Measurements from ENCODE around the gene LPXN. TPM values are rescaled to one million over a fixed set of nuclear protein-coding genes. Genes with fewer than 3 reads are reported as not detected.

The LPXN gene
- total RNA-seq, 1 experiment from 2014 or later = 2.1 TPM

DNA sequence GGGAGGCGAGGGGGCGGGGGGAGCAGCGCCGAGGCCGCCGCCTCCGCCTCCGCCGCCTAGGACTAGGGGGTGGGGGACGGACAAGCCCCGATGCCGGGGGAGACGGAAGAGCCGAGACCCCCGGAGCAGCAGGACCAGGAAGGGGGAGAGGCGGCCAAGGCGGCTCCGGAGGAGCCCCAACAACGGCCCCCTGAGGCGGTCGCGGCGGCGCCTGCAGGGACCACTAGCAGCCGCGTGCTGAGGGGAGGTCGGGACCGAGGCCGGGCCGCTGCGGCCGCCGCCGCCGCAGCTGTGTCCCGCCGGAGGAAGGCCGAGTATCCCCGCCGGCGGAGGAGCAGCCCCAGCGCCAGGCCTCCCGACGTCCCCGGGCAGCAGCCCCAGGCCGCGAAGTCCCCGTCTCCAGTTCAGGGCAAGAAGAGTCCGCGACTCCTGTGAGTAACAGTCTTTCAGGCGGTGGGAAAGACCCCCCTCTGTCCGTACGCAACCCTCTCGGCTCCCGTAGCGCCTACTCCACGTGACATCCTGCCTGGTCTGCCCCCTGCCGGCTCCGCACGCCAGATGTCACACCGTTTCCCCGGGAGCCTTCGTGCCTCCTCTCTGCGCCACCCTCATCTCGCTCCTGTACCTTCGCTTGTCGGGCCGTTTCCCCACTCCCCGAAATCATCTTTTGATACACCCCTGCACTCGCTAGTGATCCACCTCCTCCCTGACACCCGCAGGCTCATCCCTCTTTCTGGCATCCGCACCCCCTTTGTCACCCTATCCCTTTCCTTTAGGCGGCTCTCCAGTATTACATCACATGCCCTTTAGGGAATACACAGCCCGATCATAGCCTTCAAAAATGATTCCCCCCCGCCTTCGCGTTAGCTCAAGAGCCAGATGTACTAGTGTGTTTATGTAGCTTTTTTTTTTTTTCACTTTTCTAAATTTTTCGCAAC lies 3.8 kb upstream of the LPXN start (continued):
- TF ChIP-seq FOXP1 (CRISPR knock-in tag; IDR thresholded peaks at IDR 0.05; ENCODE audit: borderline replicate concordance) = peak; percentile 73; the same call in 1 of the 2 replicates
- TF ChIP-seq NFATC4 (CRISPR knock-in tag; IDR thresholded peaks at IDR 0.05) = 0 out of 2 replicates have a peak, but pooled peaks have one; percentile 52
- TF ChIP-seq, protein P1, sequence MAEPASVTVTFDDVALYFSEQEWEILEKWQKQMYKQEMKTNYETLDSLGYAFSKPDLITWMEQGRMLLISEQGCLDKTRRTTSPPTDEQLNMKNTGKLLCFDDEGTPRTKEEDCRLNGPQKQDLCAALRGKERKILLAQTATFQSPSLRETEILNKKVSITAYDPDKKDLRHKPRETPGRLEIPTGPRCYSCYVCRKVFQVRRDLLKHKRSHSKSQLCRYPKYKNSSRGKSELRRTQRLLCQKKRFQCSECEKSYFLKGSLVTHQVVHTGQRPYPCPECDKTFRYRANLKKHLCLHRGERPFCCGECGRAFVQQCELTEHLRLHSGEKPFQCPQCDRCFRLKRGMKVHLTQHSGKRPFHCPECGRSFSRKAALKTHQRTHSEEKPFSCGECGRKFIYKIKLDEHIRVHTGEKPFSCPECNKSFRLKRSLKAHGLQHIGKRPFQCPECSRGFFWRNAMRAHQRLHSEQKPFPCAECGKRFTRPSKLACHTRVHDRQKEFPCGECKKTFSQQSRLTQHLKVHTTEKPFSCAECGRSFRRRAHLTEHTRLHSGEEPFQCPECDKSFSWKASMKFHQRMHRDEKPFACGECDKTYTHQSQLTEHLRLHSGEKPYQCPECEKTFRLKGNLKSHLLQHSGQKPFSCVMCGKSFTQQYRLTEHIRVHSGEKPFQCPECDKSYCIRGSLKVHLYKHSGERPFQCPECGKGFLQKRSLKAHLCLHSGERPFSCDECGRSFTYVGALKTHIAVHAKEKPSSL (CRISPR knock-in tag; conservative IDR thresholded peaks at IDR 0.05) = no peak
- no peak for TF ChIP-seq ZNF138 (CRISPR knock-in tag; conservative IDR thresholded peaks at IDR 0.05)
- no peak; the same call in 1 of the 2 replicates for TF ChIP-seq ETV6 (CRISPR knock-in tag; IDR thresholded peaks at IDR 0.05)

DNA sequence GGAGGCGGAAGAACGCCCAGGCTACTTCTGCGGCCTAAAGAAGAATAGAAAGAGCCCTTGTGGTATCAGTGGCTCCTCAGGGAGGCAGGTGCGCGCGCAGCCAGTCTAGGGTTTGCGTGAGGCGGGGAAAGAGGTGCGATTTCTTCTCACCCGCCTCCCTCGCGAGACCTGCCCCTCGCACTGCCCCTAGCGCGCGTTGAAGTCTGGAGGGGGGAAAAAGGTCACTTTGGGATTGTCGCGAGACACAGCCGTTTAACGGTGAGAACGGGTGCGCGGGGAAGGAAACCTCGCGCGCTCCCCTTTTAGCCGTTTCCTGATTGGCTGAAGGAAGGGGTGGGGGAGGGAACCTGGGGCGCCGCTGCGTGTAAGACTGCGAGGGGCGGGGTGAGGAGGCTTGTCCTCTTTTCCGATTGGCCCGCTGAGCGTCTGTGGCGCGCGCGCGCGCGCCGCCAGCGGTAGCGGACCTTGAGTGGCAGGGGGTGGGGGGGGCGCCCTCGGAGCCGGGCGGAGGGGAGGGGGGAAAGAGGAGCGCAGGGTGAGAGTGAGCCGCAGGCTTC lies 3.1 kb upstream of the LPXN start, which contains the start of gene ZFP91:
TSS of gene ZFP91 (plus strand) at position 429 of the 557 bp plus-strand sequence. CDS start 219 bp downstream, outside the sequence.
- peak within 1 kb of the TSS; percentile 96 for H3K4me3 Mint-ChIP-seq
- peaks cover 2% of the 10 kb centered on the region; the same call in 1 of the 2 replicates for H3K36me3 Mint-ChIP-seq
- DNase-seq (ENCODE audit: low spot score) = peak; percentile 94
- H3K27me3 Mint-ChIP-seq (ENCODE audit: low read depth) = no peaks in the 10 kb centered on the region
- no peaks in the 10 kb centered on the region for H3K9me3 Mint-ChIP-seq
- POLR2A ChIA-PET = interaction anchor here (0.6 kb wide), 2 partner anchors 327 to 1121 kb away, joined by 3 read pairs; no protein-coding TSS in a partner anchor
- peak; percentile 70 for ATAC-seq
- TF ChIP-seq, protein P2, sequence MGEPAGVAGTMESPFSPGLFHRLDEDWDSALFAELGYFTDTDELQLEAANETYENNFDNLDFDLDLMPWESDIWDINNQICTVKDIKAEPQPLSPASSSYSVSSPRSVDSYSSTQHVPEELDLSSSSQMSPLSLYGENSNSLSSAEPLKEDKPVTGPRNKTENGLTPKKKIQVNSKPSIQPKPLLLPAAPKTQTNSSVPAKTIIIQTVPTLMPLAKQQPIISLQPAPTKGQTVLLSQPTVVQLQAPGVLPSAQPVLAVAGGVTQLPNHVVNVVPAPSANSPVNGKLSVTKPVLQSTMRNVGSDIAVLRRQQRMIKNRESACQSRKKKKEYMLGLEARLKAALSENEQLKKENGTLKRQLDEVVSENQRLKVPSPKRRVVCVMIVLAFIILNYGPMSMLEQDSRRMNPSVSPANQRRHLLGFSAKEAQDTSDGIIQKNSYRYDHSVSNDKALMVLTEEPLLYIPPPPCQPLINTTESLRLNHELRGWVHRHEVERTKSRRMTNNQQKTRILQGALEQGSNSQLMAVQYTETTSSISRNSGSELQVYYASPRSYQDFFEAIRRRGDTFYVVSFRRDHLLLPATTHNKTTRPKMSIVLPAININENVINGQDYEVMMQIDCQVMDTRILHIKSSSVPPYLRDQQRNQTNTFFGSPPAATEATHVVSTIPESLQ (CRISPR knock-in tag; IDR thresholded peaks at IDR 0.05) = no peak
- TF ChIP-seq ZNF219 (CRISPR knock-in tag; IDR thresholded peaks at IDR 0.05; ENCODE audit: borderline replicate concordance) (no peak), NR2C2 (CRISPR knock-in tag; IDR thresholded peaks at IDR 0.05) (no peak), FOXK1 (CRISPR knock-in tag; IDR thresholded peaks at IDR 0.05) (no peak), ESRRA (CRISPR knock-in tag; IDR thresholded peaks at IDR 0.05; ENCODE audit: borderline replicate concordance) (peak; percentile 75; the same call in 1 of the 2 replicates)
- TF ChIP-seq, protein P3, sequence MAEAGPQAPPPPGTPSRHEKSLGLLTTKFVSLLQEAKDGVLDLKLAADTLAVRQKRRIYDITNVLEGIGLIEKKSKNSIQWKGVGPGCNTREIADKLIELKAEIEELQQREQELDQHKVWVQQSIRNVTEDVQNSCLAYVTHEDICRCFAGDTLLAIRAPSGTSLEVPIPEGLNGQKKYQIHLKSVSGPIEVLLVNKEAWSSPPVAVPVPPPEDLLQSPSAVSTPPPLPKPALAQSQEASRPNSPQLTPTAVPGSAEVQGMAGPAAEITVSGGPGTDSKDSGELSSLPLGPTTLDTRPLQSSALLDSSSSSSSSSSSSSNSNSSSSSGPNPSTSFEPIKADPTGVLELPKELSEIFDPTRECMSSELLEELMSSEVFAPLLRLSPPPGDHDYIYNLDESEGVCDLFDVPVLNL (CRISPR knock-in tag; IDR thresholded peaks at IDR 0.05; ENCODE audit: borderline replicate concordance, low read depth) = 0 out of 2 replicates have a peak, but pooled peaks have one; percentile 42
- peaks cover 38% of the 10 kb centered on the region for H3K4me1 Mint-ChIP-seq
- H3K27ac Mint-ChIP-seq = peak within 1 kb of the TSS; percentile 100
- CTCF ChIA-PET = interaction anchor here (1.8 to 3.9 kb wide), 3 partner anchors 11 to 480 kb away, joined by 6 to 37 read pairs (median 9); no protein-coding TSS in a partner anchor

DNA sequence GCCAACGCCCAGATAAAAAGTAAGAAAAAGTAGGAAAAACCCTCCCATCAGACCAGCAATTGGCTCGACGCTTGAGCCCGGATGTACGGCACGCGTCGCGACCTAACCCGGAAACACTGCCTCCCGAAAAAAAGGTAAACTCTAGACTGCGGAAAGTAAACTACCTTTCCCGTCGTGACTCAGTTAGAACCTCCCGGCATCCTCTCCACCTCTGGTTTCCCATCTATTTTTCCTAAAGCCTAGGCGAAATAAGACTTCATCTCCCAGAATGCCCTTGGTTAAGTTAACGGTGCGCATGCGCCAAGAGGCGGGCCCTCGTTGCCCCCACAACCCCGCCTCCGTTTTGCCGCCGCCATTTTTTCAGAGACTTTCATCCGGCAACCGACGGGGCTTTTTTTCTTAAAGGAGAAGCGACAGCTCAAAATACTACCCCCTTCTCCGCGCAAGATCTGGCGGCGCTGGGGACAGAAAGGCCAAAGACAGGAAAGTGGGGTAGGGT lies 2.5 kb upstream of the LPXN start:
- peaks cover 2% of the 10 kb centered on the region; the same call in 1 of the 2 replicates for H3K36me3 Mint-ChIP-seq
- peak overlapping the region; percentile 96 for H3K4me3 Mint-ChIP-seq
- CTCF ChIA-PET = interaction anchor here (0.7 to 3.9 kb wide), 7 partner anchors 10 to 580 kb away, joined by 3 to 37 read pairs (median 7); no protein-coding TSS in a partner anchor
- H3K9me3 Mint-ChIP-seq = no peaks in the 10 kb centered on the region
- peak; percentile 78 for ATAC-seq
- peak; percentile 92 for DNase-seq (ENCODE audit: low spot score)
- peaks cover 37% of the 10 kb centered on the region for H3K4me1 Mint-ChIP-seq
- H3K27ac Mint-ChIP-seq = peak overlapping the region; percentile 100
- no peaks in the 10 kb centered on the region for H3K27me3 Mint-ChIP-seq (ENCODE audit: low read depth)
- POLR2A ChIA-PET = interaction anchor here (0.6 kb wide), 2 partner anchors 328 to 1120 kb away, joined by 3 read pairs; no protein-coding TSS in a partner anchor
- TF ChIP-seq, protein P4, sequence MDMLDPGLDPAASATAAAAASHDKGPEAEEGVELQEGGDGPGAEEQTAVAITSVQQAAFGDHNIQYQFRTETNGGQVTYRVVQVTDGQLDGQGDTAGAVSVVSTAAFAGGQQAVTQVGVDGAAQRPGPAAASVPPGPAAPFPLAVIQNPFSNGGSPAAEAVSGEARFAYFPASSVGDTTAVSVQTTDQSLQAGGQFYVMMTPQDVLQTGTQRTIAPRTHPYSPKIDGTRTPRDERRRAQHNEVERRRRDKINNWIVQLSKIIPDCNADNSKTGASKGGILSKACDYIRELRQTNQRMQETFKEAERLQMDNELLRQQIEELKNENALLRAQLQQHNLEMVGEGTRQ (CRISPR knock-in tag; IDR thresholded peaks at IDR 0.05) = no peak
- TF ChIP-seq ZNF121 (CRISPR knock-in tag; IDR thresholded peaks at IDR 0.05) = no peak
- TF ChIP-seq, protein P1 (CRISPR knock-in tag; conservative IDR thresholded peaks at IDR 0.05) = peak; percentile 49; the same call in 1 of the 2 replicates
- TF ChIP-seq TEAD1 (CRISPR knock-in tag; IDR thresholded peaks at IDR 0.05) = no peak
- TF ChIP-seq ETV6 (CRISPR knock-in tag; IDR thresholded peaks at IDR 0.05) = no peak
- TF ChIP-seq, protein P5, sequence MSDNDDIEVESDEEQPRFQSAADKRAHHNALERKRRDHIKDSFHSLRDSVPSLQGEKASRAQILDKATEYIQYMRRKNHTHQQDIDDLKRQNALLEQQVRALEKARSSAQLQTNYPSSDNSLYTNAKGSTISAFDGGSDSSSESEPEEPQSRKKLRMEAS (CRISPR knock-in tag; IDR thresholded peaks at IDR 0.05) = peak; percentile 36; the same call in 1 of the 2 replicates
- peak; percentile 93 for TF ChIP-seq FOXK1 (CRISPR knock-in tag; IDR thresholded peaks at IDR 0.05)
- TF ChIP-seq NR2C2 (CRISPR knock-in tag; IDR thresholded peaks at IDR 0.05) = peak; percentile 90
- no peak for TF ChIP-seq SOX15 (CRISPR knock-in tag; IDR thresholded peaks at IDR 0.05)
- TF ChIP-seq, protein P6, sequence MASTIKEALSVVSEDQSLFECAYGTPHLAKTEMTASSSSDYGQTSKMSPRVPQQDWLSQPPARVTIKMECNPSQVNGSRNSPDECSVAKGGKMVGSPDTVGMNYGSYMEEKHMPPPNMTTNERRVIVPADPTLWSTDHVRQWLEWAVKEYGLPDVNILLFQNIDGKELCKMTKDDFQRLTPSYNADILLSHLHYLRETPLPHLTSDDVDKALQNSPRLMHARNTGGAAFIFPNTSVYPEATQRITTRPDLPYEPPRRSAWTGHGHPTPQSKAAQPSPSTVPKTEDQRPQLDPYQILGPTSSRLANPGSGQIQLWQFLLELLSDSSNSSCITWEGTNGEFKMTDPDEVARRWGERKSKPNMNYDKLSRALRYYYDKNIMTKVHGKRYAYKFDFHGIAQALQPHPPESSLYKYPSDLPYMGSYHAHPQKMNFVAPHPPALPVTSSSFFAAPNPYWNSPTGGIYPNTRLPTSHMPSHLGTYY (CRISPR knock-in tag; IDR thresholded peaks at IDR 0.05) = no peak
- 0 out of 2 replicates have a peak, but pooled peaks have one; percentile 16 for TF ChIP-seq CREM (CRISPR knock-in tag; IDR thresholded peaks at IDR 0.05)
